Lower leg skin (tissue), 4 donors: ENCODE results near the gene TIMD4. TPM values are rescaled to one million over a fixed set of nuclear protein-coding genes. Genes with fewer than 3 reads are reported as not detected.

Experiments
- DNase-seq, 2 donors: peaks; one replicate each; pipeline ENCODE4 v3.0.0-alpha.2; 2019; ENCODE audit warnings: low spot score in 2 of 2
- H3K4me3 ChIP-seq: fragments of 200-600 bp; sonication (generic); 2 replicates; pipeline ENCODE4 v1.5.1; 2017; ENCODE audit warnings: mild to moderate bottlenecking, low read depth; ENCODE audit not compliant: poor library complexity, severe bottlenecking
- POLR2A ChIP-seq, 2 donors: fragments of 450-650 bp; IDR thresholded peaks; one replicate each; pipeline ENCODE4 v1.6.1; 2016 to 2017; ENCODE audit warnings: antibody characterized with exemption in 2 of 2, mild to moderate bottlenecking in 1 of 2, moderate library complexity in 1 of 2
- WGBS, 2 donors: methylation state at CpG; one replicate each; pipeline ENCODE4 v1.1.5; 2018; 5-methylcytosine and 5-hydroxymethylcytosine counted together
- intact Hi-C: fragments of 100-400 bp; cut with DNase I; formaldehyde crosslinking; loops from one replicate; pipeline ENCODE4 v1.15.0; 2023; ENCODE audit warnings: low total_unique reads
- total RNA-seq, 4 donors: library from RNA; depleted of rRNA; stranded (reverse); fragments of >200 nt; gene quantifications; one replicate each; pipeline ENCODE4 v1.1.0, GENCODE V29; 2016
- TF ChIP-seq, protein P1 (sequence below), 3 donors: fragments of 450-650 bp; IDR thresholded peaks; one replicate each; pipeline ENCODE4 v1.5.1; 2016; ENCODE audit warnings: antibody characterized with exemption in 3 of 3, mild to moderate bottlenecking in 3 of 3, moderate library complexity in 2 of 3

Gene TIMD4
- total RNA-seq, 4 donors from 2014 or later: 0.23 to 0.71 TPM; not detected in 2

DNA sequence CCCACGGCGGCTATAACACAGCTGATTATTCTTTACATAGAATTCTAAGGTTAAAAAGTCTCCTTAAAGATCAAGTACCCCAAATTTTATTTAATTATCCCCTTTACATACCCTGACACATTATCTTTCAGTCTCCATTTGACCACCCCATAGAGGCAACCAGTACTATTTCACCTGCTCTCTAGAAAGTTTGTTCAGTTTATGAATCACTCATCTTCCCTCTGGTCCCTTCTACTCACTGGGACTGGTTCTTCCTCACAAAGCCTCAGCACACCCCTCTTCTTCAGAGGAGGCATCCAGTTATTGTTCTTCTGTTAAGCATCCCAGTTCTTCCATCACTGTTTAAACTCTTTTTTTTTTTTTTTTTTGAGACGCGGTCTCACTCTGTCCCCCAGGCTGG, 70.2 kb downstream of the TIMD4 start:
- TF ChIP-seq, protein P1, sequence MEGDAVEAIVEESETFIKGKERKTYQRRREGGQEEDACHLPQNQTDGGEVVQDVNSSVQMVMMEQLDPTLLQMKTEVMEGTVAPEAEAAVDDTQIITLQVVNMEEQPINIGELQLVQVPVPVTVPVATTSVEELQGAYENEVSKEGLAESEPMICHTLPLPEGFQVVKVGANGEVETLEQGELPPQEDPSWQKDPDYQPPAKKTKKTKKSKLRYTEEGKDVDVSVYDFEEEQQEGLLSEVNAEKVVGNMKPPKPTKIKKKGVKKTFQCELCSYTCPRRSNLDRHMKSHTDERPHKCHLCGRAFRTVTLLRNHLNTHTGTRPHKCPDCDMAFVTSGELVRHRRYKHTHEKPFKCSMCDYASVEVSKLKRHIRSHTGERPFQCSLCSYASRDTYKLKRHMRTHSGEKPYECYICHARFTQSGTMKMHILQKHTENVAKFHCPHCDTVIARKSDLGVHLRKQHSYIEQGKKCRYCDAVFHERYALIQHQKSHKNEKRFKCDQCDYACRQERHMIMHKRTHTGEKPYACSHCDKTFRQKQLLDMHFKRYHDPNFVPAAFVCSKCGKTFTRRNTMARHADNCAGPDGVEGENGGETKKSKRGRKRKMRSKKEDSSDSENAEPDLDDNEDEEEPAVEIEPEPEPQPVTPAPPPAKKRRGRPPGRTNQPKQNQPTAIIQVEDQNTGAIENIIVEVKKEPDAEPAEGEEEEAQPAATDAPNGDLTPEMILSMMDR (IDR thresholded peaks at IDR 0.05): no peak
- no peak for TF ChIP-seq POLR2A (IDR thresholded peaks at IDR 0.05)
- DNase-seq: no peak
- intact Hi-C loops: no loop called here
- WGBS, 2 donors: 76 to 89% methylated on average over 4 of the region's 4 CpGs
- H3K4me3 ChIP-seq: no peak overlapping the region

DNA sequence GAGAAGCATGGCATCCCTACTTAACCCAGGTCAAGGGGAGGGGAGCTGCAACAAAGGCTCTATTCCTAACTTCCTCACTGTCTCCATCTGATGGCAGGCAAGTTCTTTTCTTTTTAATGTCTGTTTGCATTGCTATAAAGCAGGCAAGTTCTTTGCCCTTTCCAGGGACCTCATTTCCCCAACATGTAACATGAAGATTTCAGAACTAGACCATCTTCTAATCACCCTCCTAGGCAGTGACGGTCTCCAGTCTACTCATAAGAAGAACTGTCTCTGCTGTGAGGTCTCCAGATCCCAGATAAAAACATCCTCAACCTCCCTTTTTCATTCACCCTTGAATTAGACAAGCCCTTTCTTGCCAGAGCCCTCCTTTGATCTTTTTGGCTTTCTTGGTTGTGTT, 70.8 kb downstream of the TIMD4 start:
- WGBS, 2 donors: 59 to 67% methylated on average over 1 of the region's 1 CpG
- TF ChIP-seq POLR2A (IDR thresholded peaks at IDR 0.05): no peak
- TF ChIP-seq, protein P1 (IDR thresholded peaks at IDR 0.05): no peak
- no peak for DNase-seq

GRCh38 chr5:156888520-156888919, 74.5 kb downstream of the TIMD4 start:
- WGBS, 2 donors: 44 to 51% methylated on average over 2 of the region's 2 CpGs
- TF ChIP-seq, protein P1 (IDR thresholded peaks at IDR 0.05): no peak
- no peak for TF ChIP-seq POLR2A (IDR thresholded peaks at IDR 0.05)
- intact Hi-C loops: no loop called here
- no peak overlapping the region for H3K4me3 ChIP-seq
- no peak for DNase-seq

More for the DNA sequence above, 70.8 kb downstream of the TIMD4 start:
- no peak overlapping the region for H3K4me3 ChIP-seq
- intact Hi-C loops: no loop called here

DNA sequence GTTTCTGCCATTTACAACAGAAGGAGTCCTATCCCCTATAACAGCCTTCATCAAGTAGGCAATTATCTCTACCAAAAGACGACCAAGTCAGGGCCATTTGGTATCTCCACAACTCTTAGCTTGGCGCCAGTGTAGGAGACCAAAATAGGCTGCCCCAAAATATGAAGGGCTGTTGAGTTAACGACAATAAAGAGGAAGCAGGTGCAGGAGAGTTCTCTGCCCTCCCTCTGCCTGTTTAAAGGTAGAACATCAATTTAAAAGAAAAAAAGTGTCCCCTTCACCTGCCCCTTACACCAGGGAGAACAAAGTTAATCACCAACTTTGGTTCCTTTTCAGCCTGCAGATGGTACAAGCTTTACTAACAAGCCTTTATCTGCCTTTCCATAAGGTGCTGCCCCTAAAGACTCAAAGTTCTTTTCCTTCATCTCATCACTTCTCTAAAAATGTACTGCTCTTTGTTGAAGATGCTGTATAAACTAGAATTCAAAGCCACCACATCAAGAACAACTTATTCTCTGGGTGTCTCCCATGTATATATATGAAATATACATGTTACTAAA, 79.6 kb downstream of the TIMD4 start:
- DNase-seq: no peak
- no peak for TF ChIP-seq POLR2A (IDR thresholded peaks at IDR 0.05)
- TF ChIP-seq, protein P1 (IDR thresholded peaks at IDR 0.05): no peak
- H3K4me3 ChIP-seq: no peak overlapping the region
- WGBS, 2 donors: 70 to 73% methylated on average over 3 of the region's 3 CpGs
- intact Hi-C loops: no loop called here

GRCh38 chr5:156879665-156880285, 83.3 kb downstream of the TIMD4 start:
- 78 to 80% methylated on average over 3 of the region's 3 CpGs for WGBS, 2 donors
- intact Hi-C loops: no loop called here
- TF ChIP-seq POLR2A (IDR thresholded peaks at IDR 0.05): no peak
- TF ChIP-seq, protein P1 (IDR thresholded peaks at IDR 0.05): no peak
- DNase-seq: no peak
- H3K4me3 ChIP-seq: no peak overlapping the region

DNA sequence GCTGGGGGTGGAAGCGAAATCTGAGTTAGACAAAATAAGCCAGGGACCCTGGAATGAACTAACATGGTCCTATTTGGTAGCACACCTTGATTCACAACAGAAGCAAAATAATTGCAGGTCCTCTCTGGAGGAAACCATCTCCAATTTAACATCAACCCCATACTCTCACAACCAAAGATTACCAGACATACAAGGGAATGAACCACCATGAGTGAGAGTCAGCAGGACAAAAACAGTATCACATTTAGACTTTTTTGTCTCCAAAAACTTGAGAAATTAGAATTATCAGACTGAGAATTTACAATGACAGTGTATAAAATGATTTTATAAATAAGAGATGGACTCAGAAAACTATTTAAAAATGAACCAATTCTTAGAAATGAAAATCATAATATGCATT, 91.8 kb downstream of the TIMD4 start:
- 57 to 84% methylated on average over 1 of the region's 1 CpG for WGBS, 2 donors
- DNase-seq: no peak
- TF ChIP-seq, protein P1 (IDR thresholded peaks at IDR 0.05): no peak
- TF ChIP-seq POLR2A (IDR thresholded peaks at IDR 0.05): no peak
- intact Hi-C loops: no loop called here
- no peak overlapping the region for H3K4me3 ChIP-seq
